ENCODE results near the gene TLCD3B. TPM values are rescaled to one million over a fixed set of nuclear protein-coding genes. Genes with fewer than 3 reads are reported as not detected.

Gene TLCD3B
- total and polyA plus RNA-seq, 2 of the 4 experiments (the other 2 are of a cell fraction), result 0.19 TPM; not detected in 1

DNA sequence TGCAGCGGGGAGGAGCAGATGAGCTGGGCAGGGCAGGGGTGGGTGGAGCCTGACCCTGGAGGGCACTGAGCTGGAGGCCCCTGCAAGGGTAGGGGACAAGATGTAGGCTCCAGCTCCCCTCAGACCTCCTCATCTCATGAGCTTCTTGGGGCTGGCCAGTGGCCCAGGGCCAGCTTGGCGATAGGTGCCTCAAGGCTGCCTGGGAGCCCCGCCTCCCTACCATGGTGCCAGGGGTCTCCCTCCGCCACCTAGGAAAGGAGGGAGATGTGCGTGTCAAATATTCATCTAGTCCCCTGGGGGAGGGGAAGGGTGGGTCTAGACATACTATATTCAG is 39.5 kb downstream of the TLCD3B start:
- H2AK5ac ChIP-seq (ENCODE audit: low read depth, low read length), result no peak overlapping the region
- no peak overlapping the region for H3K14ac ChIP-seq (replicated peaks; ENCODE audit: low read depth, low read length)
- no peak overlapping the region for H3K23ac ChIP-seq (ENCODE audit: low read depth, low read length)
- no peak overlapping the region for H2BK5ac ChIP-seq (ENCODE audit: low read depth, low read length, poor library complexity, severe bottlenecking)
- H3K4ac ChIP-seq (ENCODE audit: low read depth, low read length), result no peak overlapping the region
- H2AFZ ChIP-seq (replicated peaks; ENCODE audit: low read length, poor library complexity), result no peak overlapping the region
- no peak for TF ChIP-seq POLR2A (IDR thresholded peaks at IDR 0.05; ENCODE audit: low read depth, low read length)
- TF ChIP-seq, protein P1, sequence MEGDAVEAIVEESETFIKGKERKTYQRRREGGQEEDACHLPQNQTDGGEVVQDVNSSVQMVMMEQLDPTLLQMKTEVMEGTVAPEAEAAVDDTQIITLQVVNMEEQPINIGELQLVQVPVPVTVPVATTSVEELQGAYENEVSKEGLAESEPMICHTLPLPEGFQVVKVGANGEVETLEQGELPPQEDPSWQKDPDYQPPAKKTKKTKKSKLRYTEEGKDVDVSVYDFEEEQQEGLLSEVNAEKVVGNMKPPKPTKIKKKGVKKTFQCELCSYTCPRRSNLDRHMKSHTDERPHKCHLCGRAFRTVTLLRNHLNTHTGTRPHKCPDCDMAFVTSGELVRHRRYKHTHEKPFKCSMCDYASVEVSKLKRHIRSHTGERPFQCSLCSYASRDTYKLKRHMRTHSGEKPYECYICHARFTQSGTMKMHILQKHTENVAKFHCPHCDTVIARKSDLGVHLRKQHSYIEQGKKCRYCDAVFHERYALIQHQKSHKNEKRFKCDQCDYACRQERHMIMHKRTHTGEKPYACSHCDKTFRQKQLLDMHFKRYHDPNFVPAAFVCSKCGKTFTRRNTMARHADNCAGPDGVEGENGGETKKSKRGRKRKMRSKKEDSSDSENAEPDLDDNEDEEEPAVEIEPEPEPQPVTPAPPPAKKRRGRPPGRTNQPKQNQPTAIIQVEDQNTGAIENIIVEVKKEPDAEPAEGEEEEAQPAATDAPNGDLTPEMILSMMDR (conservative IDR thresholded peaks at IDR 0.05; ENCODE audit: low read depth, low read length), result no peak
- no peak for TF ChIP-seq MXI1 (IDR thresholded peaks at IDR 0.05; ENCODE audit: borderline replicate concordance, low read depth, low read length)
- no peak for TF ChIP-seq BHLHE40 (IDR thresholded peaks at IDR 0.05; ENCODE audit: low read depth, low read length)
- no peak for TF ChIP-seq RFX5 (IDR thresholded peaks at IDR 0.05; ENCODE audit: low read depth, low read length)
- TF ChIP-seq CHD1 (IDR thresholded peaks at IDR 0.05; ENCODE audit: low read depth, low read length), result no peak
- TF ChIP-seq MAZ (IDR thresholded peaks at IDR 0.05; ENCODE audit: borderline replicate concordance, low read depth, low read length), result no peak
- TF ChIP-seq NFE2L2 (IDR thresholded peaks at IDR 0.05; ENCODE audit: low read depth, low read length), result no peak
- no peak for TF ChIP-seq RCOR1 (IDR thresholded peaks at IDR 0.05; ENCODE audit: insufficient replicate concordance, low read length)
- TF ChIP-seq, protein P2, sequence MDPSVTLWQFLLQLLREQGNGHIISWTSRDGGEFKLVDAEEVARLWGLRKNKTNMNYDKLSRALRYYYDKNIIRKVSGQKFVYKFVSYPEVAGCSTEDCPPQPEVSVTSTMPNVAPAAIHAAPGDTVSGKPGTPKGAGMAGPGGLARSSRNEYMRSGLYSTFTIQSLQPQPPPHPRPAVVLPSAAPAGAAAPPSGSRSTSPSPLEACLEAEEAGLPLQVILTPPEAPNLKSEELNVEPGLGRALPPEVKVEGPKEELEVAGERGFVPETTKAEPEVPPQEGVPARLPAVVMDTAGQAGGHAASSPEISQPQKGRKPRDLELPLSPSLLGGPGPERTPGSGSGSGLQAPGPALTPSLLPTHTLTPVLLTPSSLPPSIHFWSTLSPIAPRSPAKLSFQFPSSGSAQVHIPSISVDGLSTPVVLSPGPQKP (IDR thresholded peaks at IDR 0.05; ENCODE audit: borderline replicate concordance, low read depth, low read length), result no peak
- no peak for TF ChIP-seq RAD21 (IDR thresholded peaks at IDR 0.05; ENCODE audit: low read length)
- no peak for TF ChIP-seq MAFK (IDR thresholded peaks at IDR 0.05; ENCODE audit: low read depth, low read length)
- no peak for TF ChIP-seq SMC3 (IDR thresholded peaks at IDR 0.05; ENCODE audit: low read depth, low read length)
- TF ChIP-seq, protein P3, sequence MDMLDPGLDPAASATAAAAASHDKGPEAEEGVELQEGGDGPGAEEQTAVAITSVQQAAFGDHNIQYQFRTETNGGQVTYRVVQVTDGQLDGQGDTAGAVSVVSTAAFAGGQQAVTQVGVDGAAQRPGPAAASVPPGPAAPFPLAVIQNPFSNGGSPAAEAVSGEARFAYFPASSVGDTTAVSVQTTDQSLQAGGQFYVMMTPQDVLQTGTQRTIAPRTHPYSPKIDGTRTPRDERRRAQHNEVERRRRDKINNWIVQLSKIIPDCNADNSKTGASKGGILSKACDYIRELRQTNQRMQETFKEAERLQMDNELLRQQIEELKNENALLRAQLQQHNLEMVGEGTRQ (IDR thresholded peaks at IDR 0.05; ENCODE audit: low read depth, low read length), result no peak
- TF ChIP-seq FOS (IDR thresholded peaks at IDR 0.05; ENCODE audit: low read depth, low read length), result no peak
- no peak for TF ChIP-seq CEBPB (IDR thresholded peaks at IDR 0.05; ENCODE audit: low read depth, low read length)
- H3K27me3 ChIP-seq (ENCODE audit: control insufficient read depth, insufficient read depth, low read length), result no peaks in the 10 kb centered on the region
- H2AK9ac ChIP-seq (replicated peaks; ENCODE audit: low read depth, low read length, poor library complexity), result no peak overlapping the region
- no peaks in the 10 kb centered on the region for H3K9me3 ChIP-seq (ENCODE audit: control insufficient read depth, insufficient read depth, low read length)
- intact Hi-C loops (cut with micrococcal nuclease), result no loop called here
- no peak overlapping the region for H4K91ac ChIP-seq (ENCODE audit: insufficient read depth, low read depth, low read length)
- no peak overlapping the region for H2BK20ac ChIP-seq (ENCODE audit: low read depth, low read length)
- no peak overlapping the region for H3K56ac ChIP-seq (ENCODE audit: extremely low read depth, insufficient read depth, low read length)
- H2BK15ac ChIP-seq (ENCODE audit: low read depth, low read length), result no peak overlapping the region
- H3K27ac ChIP-seq (ENCODE audit: insufficient read depth, low read length), result no peak overlapping the region
- no peak for ATAC-seq (ENCODE audit: low read depth)
- no peaks in the 10 kb centered on the region for H4K20me1 ChIP-seq (ENCODE audit: insufficient read depth, low read length)
- DNase-seq, result no peak
- no peak overlapping the region for H3K4me3 ChIP-seq (ENCODE audit: insufficient read depth, low read depth, low read length)
- POLR2A ChIA-PET (ENCODE audit: unreplicated experiment), result no interaction called here
- WGBS, 2 experiments (ENCODE audit: extremely low coverage in 2 of 2, insufficient read length in 1 of 2), result no CpG with 5 or more reads among the region's 5 CpGs
- CTCF ChIA-PET, result no interaction called here
- H2BK120ac ChIP-seq (ENCODE audit: low read depth, low read length), result no peak overlapping the region
- dilution Hi-C loops (cut with HindIII; ENCODE audit: low sequenced_read_pairs, unreplicated experiment), result no loop called here
- in situ Hi-C loops (cut with MboI; ENCODE audit: low sequenced_read_pairs), result no loop called here
- peaks cover 44% of the 10 kb centered on the region for H3K36me3 ChIP-seq (ENCODE audit: control insufficient read depth, insufficient read depth, low read length)
- H3K4me1 ChIP-seq (ENCODE audit: control insufficient read depth, insufficient read depth, low read length), result peaks cover 5% of the 10 kb centered on the region; the same call in 1 of the 2 replicates
- no TSS peak for BruUV-seq (replicated peaks)
- no peaks in the 10 kb centered on the region for H3K9me1 ChIP-seq (ENCODE audit: insufficient read depth, low read length)
- no peak overlapping the region for H3K9ac ChIP-seq (ENCODE audit: low read depth, low read length)
- H4K5ac ChIP-seq (ENCODE audit: low read depth, low read length), result no peak overlapping the region
- H3K4me2 ChIP-seq (ENCODE audit: low read depth, low read length), result no peak overlapping the region
- H3K79me1 ChIP-seq (ENCODE audit: low read depth in 1 of 2, low read length in 2 of 2), result peaks cover 2 to 29% of the 10 kb centered on the region in 2 experiments; a peak in 3 of 4 replicates
- H3K18ac ChIP-seq (ENCODE audit: low read depth, low read length), result no peak overlapping the region
- H4K8ac ChIP-seq (ENCODE audit: low read depth in 2 of 2, low read length in 2 of 2), result no peak overlapping the region
